Common myeloid progenitor, CD34-positive (primary cell): Measurements from ENCODE around the gene DDX4.
"Not testable (repeated sequence)": the region's sequence is repeated elsewhere in the genome, so short reads cannot be mapped to it uniquely, and the experiment has no call there.

Source experiments
- CTCF ChIA-PET: fragments of 350-600 bp; sonication (Branson Sonifier 250); formaldehyde crosslinking; loops from one replicate; lab custom pipeline; 2021; ENCODE audit warnings: antibody characterized with exemption; lab: Charles Lee
- POLR2A ChIA-PET: fragments of 350-600 bp; sonication (Branson Sonifier 250); formaldehyde crosslinking; loops from one replicate; lab custom pipeline; 2021; ENCODE audit warnings: antibody characterized with exemption; lab: Charles Lee
- DNase-seq, 3 donors: peaks; one replicate each; pipeline versions ENCODE4 v3.0.0 to v3.0.0-alpha.2; 2013
- H3K27ac ChIP-seq, 2 experiments: 1 replicate in 1 of 2; 2 replicates in 1 of 2; pipeline ENCODE4 v1.7.0; 2013; ENCODE audit warnings: inconsistent platforms in 2 of 2, low read length in 2 of 2, mild to moderate bottlenecking in 2 of 2, low read depth in 1 of 2, moderate library complexity in 1 of 2; ENCODE audit not compliant: severe bottlenecking in 2 of 2, insufficient read depth in 1 of 2, poor library complexity in 1 of 2
- H3K27me3 ChIP-seq, 5 experiments: replicated peaks in 2 of 5; 1 replicate in 3 of 5; 2 replicates in 2 of 5; pipeline versions ENCODE4 v1.6.1 to v1.7.0; 2013; ENCODE audit warnings: low read length in 4 of 5, mild to moderate bottlenecking in 2 of 5, moderate library complexity in 2 of 5, inconsistent platforms in 1 of 5; ENCODE audit not compliant: insufficient read depth in 5 of 5, control insufficient read depth in 4 of 5
- H3K36me3 ChIP-seq, 4 experiments: 1 replicate in 2 of 4; 2 replicates in 2 of 4; pipeline versions ENCODE4 v1.6.1 to v1.7.0; 2013; ENCODE audit warnings: low read length in 3 of 4, control low read depth in 1 of 4, mild to moderate bottlenecking in 1 of 4; ENCODE audit not compliant: control insufficient read depth in 4 of 4, insufficient read depth in 4 of 4
- H3K4me1 ChIP-seq, 4 experiments: 1 replicate in 3 of 4; 2 replicates in 1 of 4; pipeline versions ENCODE4 v1.6.1 to v1.7.1; 2013; ENCODE audit warnings: low read length in 3 of 4, mild to moderate bottlenecking in 3 of 4, control low read depth in 1 of 4, inconsistent platforms in 1 of 4, moderate library complexity in 1 of 4; ENCODE audit not compliant: control insufficient read depth in 4 of 4, insufficient read depth in 4 of 4; ENCODE audit errors: control extremely low read depth in 1 of 4
- H3K4me3 ChIP-seq, 7 experiments: 1 replicate in 4 of 7; 2 replicates in 3 of 7; pipeline versions ENCODE4 v1.5.1 to v1.7.0; 2013; ENCODE audit warnings: mild to moderate bottlenecking in 7 of 7, low read length in 6 of 7, moderate library complexity in 6 of 7, inconsistent platforms in 2 of 7, low read depth in 2 of 7, control low read depth in 1 of 7; ENCODE audit not compliant: insufficient read depth in 4 of 7, control insufficient read depth in 1 of 7; ENCODE audit errors: extremely low read depth in 1 of 7
- H3K9me3 ChIP-seq, 5 experiments: 1 replicate in 4 of 5; 2 replicates in 1 of 5; pipeline versions ENCODE4 v1.6.1 to v1.7.1; 2013; ENCODE audit warnings: low read length in 4 of 5, mild to moderate bottlenecking in 2 of 5, inconsistent platforms in 1 of 5, low read depth in 1 of 5, moderate library complexity in 1 of 5; ENCODE audit not compliant: control insufficient read depth in 4 of 5, insufficient read depth in 2 of 5; ENCODE audit errors: control extremely low read depth in 1 of 5
- WGBS: methylation state at CpG from one replicate; pipeline ENCODE4 v1.1.5; 2013; ENCODE audit not compliant: insufficient coverage; 5-methylcytosine and 5-hydroxymethylcytosine counted together

Gene DDX4

DNA sequence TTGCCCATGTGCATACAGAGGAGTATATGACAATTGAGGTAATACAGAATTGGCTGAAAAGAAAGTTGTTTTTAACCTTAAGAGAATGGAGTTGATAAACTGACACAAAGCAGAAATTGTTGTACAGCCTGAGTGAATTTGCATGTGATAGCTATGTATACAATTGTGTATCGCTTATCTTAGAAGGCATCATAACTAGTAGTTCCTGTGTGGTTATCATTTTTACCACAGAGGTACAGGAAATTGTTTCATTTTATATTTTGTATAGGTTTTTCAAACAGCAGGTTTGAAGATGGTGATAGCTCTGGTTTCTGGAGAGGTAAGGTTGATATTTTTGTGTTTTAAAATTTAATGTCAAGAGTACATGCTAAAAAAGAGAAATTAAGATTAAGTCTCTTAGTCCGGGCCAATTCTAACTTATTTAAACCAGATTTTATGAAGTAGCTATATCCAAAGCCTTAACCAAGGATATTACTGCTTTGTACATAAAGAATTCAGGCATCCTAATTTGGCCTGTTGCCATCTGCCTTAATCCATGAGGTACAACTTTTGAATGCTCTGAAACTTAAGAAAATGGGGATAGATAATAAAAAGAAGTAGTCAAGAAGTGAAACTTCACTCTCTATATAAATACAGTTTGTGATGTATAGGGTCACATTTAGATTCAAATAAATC lies 26.0 kb downstream of the DDX4 start:
- no peaks in the 10 kb centered on the region for H3K36me3 ChIP-seq
- WGBS, result 40% methylated on average over 1 of the region's 2 CpGs
- H3K4me1 ChIP-seq, result peaks cover 0 to 8% (median 3%) of the 10 kb centered on the region in 4 experiments
- ChIA-PET CTCF (interaction anchor here (1.0 kb wide), 1 partner anchor 22 kb away, joined by 4 read pairs; no protein-coding TSS in a partner anchor), POLR2A (no interaction called here)
- no peaks in the 10 kb centered on the region for H3K9me3 ChIP-seq
- no peak overlapping the region for H3K27ac ChIP-seq
- DNase-seq, result peak in 2 of 3 donors; percentile 22 to 31
- H3K27me3 ChIP-seq, result no peaks in the 10 kb centered on the region
- H3K4me3 ChIP-seq, result no peak overlapping the region

DNA sequence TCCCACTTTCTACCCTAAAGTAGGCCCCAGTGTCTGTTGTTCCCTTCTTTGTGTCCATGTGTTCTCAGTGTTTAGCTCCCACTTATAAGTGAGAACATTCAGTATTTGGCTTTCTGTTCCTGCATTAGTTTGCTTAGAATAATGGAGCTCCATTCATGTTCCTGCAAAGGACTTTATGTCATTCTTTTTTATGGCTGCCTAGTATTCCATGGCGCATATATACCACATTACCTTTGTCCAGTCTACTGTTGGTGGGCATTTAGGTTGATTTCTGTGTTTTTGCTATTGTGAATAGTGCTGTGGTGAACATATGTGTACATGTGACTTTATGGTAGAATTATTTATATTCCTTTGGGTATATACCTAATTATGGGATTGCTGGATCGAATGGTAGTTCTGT lies 30.4 kb downstream of the DDX4 start:
- CTCF ChIA-PET, result no interaction called here

DNA sequence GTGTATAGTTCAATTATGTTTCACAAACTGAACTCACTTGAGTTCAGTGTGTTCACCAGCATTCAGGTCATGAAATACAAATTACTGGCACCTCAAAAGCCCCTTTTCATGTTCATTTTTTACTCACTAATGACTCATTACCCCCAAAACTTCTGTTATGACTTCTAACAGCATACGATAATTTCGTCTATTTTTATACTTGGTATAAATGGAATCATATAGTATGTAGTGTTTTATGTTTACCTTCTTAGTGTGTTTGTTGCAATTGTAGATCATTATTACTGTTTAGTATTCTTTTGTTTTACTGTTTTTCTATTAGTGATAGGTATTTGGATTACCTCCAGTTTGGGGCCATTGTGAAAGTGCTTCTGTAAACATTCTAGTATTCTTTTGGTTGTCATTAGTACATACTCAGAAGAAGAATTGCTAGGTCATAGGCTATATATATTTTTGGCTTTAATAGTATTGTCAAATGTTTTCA lies 33.4 kb downstream of the DDX4 start:
- DNase-seq, result no peak
- H3K27me3 ChIP-seq, result no peaks in the 10 kb centered on the region
- no peak overlapping the region for H3K4me3 ChIP-seq
- no peaks in the 10 kb centered on the region for H3K9me3 ChIP-seq
- ChIA-PET CTCF (interaction anchor here (1.1 kb wide), 1 partner anchor 13 kb away, joined by 3 read pairs; no protein-coding TSS in a partner anchor), POLR2A (no interaction called here)
- H3K36me3 ChIP-seq, result no peaks in the 10 kb centered on the region
- no CpG with 5 or more reads among the region's 2 CpGs for WGBS
- no peaks in the 10 kb centered on the region for H3K4me1 ChIP-seq
- no peak overlapping the region for H3K27ac ChIP-seq

More for the DNA sequence above, 30.4 kb downstream of the DDX4 start:
- Histone ChIP-seq H3K27me3 (no peaks in the 10 kb centered on the region), H3K9me3 (no peaks in the 10 kb centered on the region), H3K27ac (no peak overlapping the region), H3K4me3 (no peak overlapping the region), H3K4me1 (peaks cover 0 to 8% (median 3%) of the 10 kb centered on the region in 4 experiments), H3K36me3 (no peaks in the 10 kb centered on the region)
- no CpG with 5 or more reads among the region's 2 CpGs for WGBS
- no peak for DNase-seq
- POLR2A ChIA-PET, result no interaction called here

DNA sequence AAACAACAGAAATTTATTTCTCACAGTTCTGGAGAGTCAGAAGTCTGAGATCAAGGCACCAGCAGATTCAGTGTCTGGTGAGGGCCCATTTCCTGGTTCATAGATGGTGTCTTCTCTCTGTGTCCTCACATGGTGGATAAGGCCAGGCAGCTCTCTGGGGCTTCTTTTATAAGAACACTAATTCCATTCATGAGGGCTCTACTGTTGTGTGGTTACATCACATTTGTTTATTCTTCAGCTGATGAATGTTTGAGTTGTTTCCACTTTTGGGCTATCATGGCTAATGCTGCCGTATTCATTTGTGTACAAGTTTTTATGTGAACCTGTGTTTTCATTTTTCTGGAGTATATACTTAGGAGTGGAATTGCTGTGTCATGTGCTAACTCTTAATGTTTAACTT lies 35.2 kb downstream of the DDX4 start:
- Histone ChIP-seq H3K27me3 (no peaks in the 10 kb centered on the region), H3K4me3 (no peak overlapping the region), H3K36me3 (no peaks in the 10 kb centered on the region), H3K4me1 (no peaks in the 10 kb centered on the region), H3K9me3 (no peaks in the 10 kb centered on the region), H3K27ac (no peak overlapping the region)
- POLR2A ChIA-PET, result no interaction called here
- WGBS, result 33% methylated on average over 1 of the region's 1 CpG
- peak in 1 of 3 donors; percentile 4 for DNase-seq
- CTCF ChIA-PET, result no interaction called here

DNA sequence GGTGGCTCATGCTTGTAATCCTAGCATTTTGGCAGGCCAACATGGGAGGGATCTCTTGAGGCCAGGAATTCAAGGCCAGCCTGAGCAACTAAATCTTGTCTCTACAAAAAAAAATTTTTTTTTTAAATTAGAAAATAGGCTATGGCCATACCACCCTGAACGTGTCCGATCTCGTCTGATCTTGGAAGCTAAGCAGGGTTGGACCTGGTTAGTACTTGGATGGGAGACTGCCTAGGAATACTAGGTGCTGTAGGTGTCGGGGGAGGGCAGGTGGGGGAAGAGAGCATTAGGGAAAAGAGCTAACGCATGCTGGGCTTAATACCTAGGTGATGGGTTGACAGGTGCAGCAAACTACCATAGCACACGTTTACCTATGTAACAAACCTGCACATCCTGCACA lies 39.5 kb downstream of the DDX4 start:
- WGBS, result 97% methylated on average over 3 of the region's 6 CpGs
- H3K36me3 ChIP-seq, result no peaks in the 10 kb centered on the region
- H3K9me3 ChIP-seq, result no peaks in the 10 kb centered on the region
- no peaks in the 10 kb centered on the region for H3K4me1 ChIP-seq
- H3K27ac ChIP-seq, result no peak overlapping the region
- no peaks in the 10 kb centered on the region for H3K27me3 ChIP-seq
- POLR2A ChIA-PET, result no interaction called here
- no peak overlapping the region for H3K4me3 ChIP-seq
- CTCF ChIA-PET, result no interaction called here
- no peak for DNase-seq

DNA sequence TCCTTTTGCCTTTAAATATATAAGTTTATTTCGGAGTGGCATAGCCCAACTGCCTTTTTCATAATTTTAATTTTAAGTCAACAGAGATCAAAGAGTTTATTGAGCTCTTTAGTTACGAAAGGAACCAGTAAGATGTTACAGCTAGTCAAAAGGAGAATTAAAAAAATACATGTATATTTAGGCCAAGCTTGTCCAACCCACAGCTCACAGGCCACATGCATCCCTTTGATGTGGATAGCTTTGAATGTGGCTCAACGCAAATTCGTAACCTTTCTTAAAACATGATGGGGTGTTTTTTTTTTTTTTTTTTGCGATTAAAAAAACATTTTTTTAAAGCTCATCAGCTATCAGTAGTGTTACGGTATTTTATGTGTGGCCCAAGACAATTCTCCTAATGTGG lies 63.1 kb downstream of the DDX4 start:
- Histone ChIP-seq H3K9me3 (no peaks in the 10 kb centered on the region), H3K27ac (no peak overlapping the region), H3K36me3 (no peaks in the 10 kb centered on the region), H3K4me1 (no peaks in the 10 kb centered on the region), H3K27me3 (no peaks in the 10 kb centered on the region), H3K4me3 (no peak overlapping the region)
- ChIA-PET CTCF (interaction anchor here (0.7 to 1.0 kb wide), 2 partner anchors 10 to 34 kb away, joined by 3 read pairs; no protein-coding TSS in a partner anchor), POLR2A (no interaction called here)
- DNase-seq, result no peak
- WGBS, result 100% methylated on average over 2 of the region's 6 CpGs

DNA sequence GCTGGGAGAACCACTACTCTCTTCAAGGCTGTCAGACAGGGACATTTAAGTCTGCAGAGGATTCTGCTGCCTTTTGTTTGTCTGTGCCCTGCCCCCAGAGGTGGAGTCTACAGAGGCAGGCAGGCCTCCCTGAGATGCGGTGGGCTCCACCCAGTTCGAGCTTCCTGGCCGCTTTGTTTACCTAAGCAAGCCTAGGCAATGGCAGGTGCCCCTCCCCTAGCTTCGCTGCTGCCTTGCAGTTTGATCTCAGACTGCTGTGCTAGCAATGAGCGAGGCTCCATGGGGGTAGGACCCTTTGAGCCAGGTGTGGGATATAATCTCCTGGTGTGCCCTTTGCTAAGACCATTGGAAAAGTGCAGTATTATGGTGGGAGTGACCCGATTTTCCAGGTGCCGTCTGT lies 71.0 kb downstream of the DDX4 start:
- H3K4me3 ChIP-seq, H3K36me3 ChIP-seq, H3K27me3 ChIP-seq, H3K9me3 ChIP-seq, H3K4me1 ChIP-seq, CTCF ChIA-PET, H3K27ac ChIP-seq, DNase-seq, POLR2A ChIA-PET: not testable (repeated sequence)
- WGBS, result 100% methylated on average over 2 of the region's 7 CpGs
